ENCODE data around the gene PRR9. TPM values are rescaled to one million over a fixed set of nuclear protein-coding genes. Genes with fewer than 3 reads are reported as not detected.
A peak's percentile ranks its signal among the peaks of the same experiment; 100 is the strongest.

PRR9 gene
- total and polyA plus RNA-seq, 8 donors = not detected

DNA sequence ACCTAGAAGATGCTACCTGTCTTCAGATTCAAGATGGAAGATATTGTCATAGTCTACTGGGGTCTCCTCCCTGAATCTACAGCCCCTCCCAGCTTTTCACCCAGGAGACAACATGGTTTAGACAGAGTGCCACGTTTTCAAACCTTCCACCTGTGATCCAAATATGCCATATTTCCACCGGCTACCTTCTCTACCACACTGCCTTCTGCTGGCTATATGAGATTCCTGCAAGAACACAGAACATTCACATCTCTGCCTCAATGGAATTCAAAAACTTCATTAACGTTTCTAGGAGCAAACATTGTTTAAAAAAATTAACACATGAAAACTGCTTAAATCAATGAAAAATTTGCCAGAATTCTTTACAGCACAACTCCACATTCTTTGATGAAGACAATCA lies 27.0 kb upstream of the PRR9 start:
- H3K4me3 ChIP-seq = no peak overlapping the region
- no peak overlapping the region for H3K27ac ChIP-seq
- DNase-seq = peak in 1 of 6 donors; percentile 18
- no peaks in the 10 kb centered on the region for H3K9me3 ChIP-seq
- TF ChIP-seq, protein P1, sequence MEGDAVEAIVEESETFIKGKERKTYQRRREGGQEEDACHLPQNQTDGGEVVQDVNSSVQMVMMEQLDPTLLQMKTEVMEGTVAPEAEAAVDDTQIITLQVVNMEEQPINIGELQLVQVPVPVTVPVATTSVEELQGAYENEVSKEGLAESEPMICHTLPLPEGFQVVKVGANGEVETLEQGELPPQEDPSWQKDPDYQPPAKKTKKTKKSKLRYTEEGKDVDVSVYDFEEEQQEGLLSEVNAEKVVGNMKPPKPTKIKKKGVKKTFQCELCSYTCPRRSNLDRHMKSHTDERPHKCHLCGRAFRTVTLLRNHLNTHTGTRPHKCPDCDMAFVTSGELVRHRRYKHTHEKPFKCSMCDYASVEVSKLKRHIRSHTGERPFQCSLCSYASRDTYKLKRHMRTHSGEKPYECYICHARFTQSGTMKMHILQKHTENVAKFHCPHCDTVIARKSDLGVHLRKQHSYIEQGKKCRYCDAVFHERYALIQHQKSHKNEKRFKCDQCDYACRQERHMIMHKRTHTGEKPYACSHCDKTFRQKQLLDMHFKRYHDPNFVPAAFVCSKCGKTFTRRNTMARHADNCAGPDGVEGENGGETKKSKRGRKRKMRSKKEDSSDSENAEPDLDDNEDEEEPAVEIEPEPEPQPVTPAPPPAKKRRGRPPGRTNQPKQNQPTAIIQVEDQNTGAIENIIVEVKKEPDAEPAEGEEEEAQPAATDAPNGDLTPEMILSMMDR (IDR thresholded peaks at IDR 0.05) = peak in 2 of 4 donors; percentile 21 to 24
- no peaks in the 10 kb centered on the region for H3K27me3 ChIP-seq
- ATAC-seq = peak; percentile 49 to 76 (median 70)
- intact Hi-C loops (cut with DNase I) = no loop called here
- no peak for FAIRE-seq
- H3K36me3 ChIP-seq = no peaks in the 10 kb centered on the region
- H3K4me1 ChIP-seq = no peaks in the 10 kb centered on the region
- WGBS, 2 donors = 2 to 4% methylated on average over 3 of the region's 3 CpGs

DNA sequence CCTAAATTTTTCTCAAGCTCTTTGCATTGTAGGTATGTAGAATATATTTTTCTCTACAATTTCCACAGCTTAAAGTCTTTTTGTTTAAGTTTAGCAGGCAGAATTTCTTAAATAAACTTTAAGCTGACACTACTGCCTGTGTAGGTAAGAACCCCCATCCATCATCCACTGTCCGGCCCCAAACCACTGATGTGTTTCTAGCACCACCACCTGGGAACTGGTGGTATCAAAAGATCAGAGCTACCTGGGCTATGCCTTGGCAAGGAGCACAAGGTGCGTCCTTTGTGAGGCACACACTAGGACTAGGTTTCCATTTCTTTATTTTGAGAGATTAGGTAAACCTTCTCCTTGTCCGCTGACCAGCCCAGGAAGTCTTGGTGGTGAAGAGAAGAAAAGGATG lies 24.7 kb upstream of the PRR9 start:
- no peaks in the 10 kb centered on the region for H3K27me3 ChIP-seq
- no peak overlapping the region for H3K27ac ChIP-seq
- TF ChIP-seq, protein P1 (IDR thresholded peaks at IDR 0.05) = peak in 1 of 4 donors; percentile 14
- no peaks in the 10 kb centered on the region for H3K4me1 ChIP-seq
- ATAC-seq (peak; percentile 59 to 74 (median 64)), FAIRE-seq (no peak), DNase-seq (peak in 1 of 6 donors; percentile 25)
- H3K9me3 ChIP-seq = no peaks in the 10 kb centered on the region
- H3K36me3 ChIP-seq = no peaks in the 10 kb centered on the region
- intact Hi-C loops (cut with DNase I) = no loop called here
- no peak overlapping the region for H3K4me3 ChIP-seq
- 9 to 12% methylated on average over 3 of the region's 3 CpGs for WGBS, 2 donors

DNA sequence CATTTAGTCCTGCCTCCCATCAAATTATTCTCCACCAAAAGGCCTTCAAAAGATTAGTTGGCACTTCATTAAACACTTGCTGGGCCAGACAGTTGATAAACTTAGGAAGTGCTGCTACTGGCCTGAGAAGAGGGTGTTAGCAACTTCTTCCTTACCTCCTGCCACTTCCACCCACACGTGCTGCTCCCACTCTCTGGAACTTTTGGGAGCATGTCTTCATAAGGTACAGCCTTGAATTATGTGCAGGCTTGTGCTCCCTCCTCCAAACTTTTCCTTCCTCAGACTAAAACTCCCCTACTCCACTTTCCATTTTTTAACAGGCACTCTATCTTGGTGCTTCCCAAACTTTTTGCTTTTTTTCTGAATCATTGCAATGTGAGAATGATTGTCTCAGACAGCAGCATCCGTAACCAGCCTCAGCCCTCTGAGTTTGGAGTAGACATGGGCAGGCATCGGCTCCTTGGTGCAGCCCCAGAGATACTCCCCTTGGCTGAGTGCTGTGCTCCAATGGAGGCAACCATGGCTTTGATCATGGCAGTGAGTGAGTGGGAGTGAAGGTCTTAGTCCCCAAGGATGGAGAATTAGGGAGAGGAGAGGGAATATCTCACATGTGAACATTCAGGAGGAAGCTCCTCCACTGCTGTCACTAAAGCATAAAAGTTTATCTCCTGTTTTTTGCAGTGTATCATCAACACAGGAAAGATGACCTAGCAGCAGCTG lies 22.9 kb upstream of the PRR9 start:
- intact Hi-C loops (cut with DNase I) = loop anchor here in 1 of 3 donors (5.0 kb wide), 1 partner anchor 282 kb away; no protein-coding TSS in a partner anchor
- TF ChIP-seq, protein P1 (IDR thresholded peaks at IDR 0.05) = no peak
- ATAC-seq (no peak), DNase-seq (no peak), FAIRE-seq (no peak)
- Histone ChIP-seq H3K27me3 (no peaks in the 10 kb centered on the region), H3K36me3 (no peaks in the 10 kb centered on the region), H3K4me3 (no peak overlapping the region), H3K4me1 (no peaks in the 10 kb centered on the region), H3K27ac (no peak overlapping the region), H3K9me3 (no peaks in the 10 kb centered on the region)
- 44 to 54% methylated on average over 3 of the region's 3 CpGs for WGBS, 2 donors

DNA sequence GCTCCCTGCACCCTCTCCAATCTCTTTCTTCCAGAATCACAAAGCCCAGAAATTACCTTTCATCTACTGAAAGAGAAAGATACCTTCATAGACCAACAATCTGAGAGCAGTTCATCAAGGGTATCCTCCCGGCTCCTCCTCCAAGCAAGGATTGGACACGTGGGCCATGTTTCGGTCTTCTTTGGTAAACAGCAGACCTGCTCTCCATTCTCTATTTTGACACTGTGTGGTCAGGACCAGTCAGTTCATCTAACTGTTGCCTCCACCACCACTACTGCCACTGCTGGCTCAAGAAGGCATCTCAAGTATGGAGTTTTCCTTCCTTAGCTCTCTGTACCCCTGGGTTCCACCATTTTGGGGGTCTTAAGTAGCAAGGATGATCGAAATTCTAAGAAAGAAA lies 22.2 kb upstream of the PRR9 start:
- intact Hi-C loops (cut with DNase I) = loop anchor here in 1 of 3 donors (5.0 kb wide), 1 partner anchor 283 kb away; no protein-coding TSS in a partner anchor
- no peaks in the 10 kb centered on the region for H3K27me3 ChIP-seq
- H3K36me3 ChIP-seq = no peaks in the 10 kb centered on the region
- H3K4me3 ChIP-seq = no peak overlapping the region
- no peak overlapping the region for H3K27ac ChIP-seq
- no peaks in the 10 kb centered on the region for H3K4me1 ChIP-seq
- ATAC-seq (no peak), FAIRE-seq (no peak), DNase-seq (no peak)
- no peaks in the 10 kb centered on the region for H3K9me3 ChIP-seq
- WGBS, 2 donors = 55 to 57% methylated on average over 4 of the region's 4 CpGs
- TF ChIP-seq, protein P1 (IDR thresholded peaks at IDR 0.05) = no peak

DNA sequence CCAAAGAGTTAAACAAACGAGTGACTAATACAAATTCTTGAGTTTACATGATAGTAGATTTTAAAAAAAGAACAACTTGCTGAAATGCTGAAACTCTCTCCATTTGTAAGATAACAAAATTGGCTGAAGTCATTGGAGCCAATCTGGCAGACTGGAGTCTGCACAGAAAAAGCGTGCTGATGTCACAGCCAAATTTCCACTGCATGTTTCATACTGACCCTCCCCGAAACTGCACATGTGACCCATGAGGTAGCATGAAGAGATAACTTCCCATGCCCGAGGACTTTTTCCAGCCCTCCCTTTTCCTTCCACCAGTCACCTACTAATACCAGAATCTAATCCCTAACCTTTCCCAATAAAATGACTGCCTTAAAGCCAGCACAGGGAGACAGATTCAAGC lies 15.4 kb upstream of the PRR9 start:
- ATAC-seq (no peak), DNase-seq (no peak), FAIRE-seq (no peak)
- Histone ChIP-seq H3K4me1 (no peaks in the 10 kb centered on the region), H3K27me3 (no peaks in the 10 kb centered on the region), H3K9me3 (no peaks in the 10 kb centered on the region), H3K4me3 (no peak overlapping the region), H3K36me3 (no peaks in the 10 kb centered on the region), H3K27ac (no peak overlapping the region)
- WGBS, 2 donors = 53 to 54% methylated on average over 4 of the region's 4 CpGs
- TF ChIP-seq, protein P1 (IDR thresholded peaks at IDR 0.05) = no peak
- intact Hi-C loops (cut with DNase I) = no loop called here

Data from pancreas (tissue), 10 donors.